Measurements from ENCODE around the gene SBF2. TPM values are rescaled to one million over a fixed set of nuclear protein-coding genes. Genes with fewer than 3 reads are reported as not detected.

SBF2 gene
- total RNA-seq, 1 donor from 2014 or later, result 12.0 TPM

GRCh38 chr11:10108915-10109680 lies 184.9 kb downstream of the SBF2 start:
- H3K4me1 Mint-ChIP-seq, result no peaks in the 10 kb centered on the region
- peaks cover 4% of the 10 kb centered on the region for H3K9me3 Mint-ChIP-seq
- no peak for TF ChIP-seq CTCF (IDR thresholded peaks at IDR 0.05)
- DNase-seq (no peak), ATAC-seq (ENCODE audit: low read depth) (no peak)
- intact Hi-C loops (cut with micrococcal nuclease), result no loop called here
- no peaks in the 10 kb centered on the region for H3K27me3 Mint-ChIP-seq
- no peak overlapping the region for H3K4me3 Mint-ChIP-seq
- POLR2A ChIA-PET, result no interaction called here
- CTCF ChIA-PET, result no interaction called here
- H3K36me3 Mint-ChIP-seq (ENCODE audit: low read depth), result peaks cover 2% of the 10 kb centered on the region
- no peak overlapping the region for H3K27ac Mint-ChIP-seq

- intact Hi-C loops (cut with micrococcal nuclease), result no loop called here
- POLR2A ChIA-PET, result no interaction called here
- Mint-ChIP-seq H3K27me3 (no peaks in the 10 kb centered on the region), H3K4me3 (no peak overlapping the region), H3K9me3 (peaks cover 3% of the 10 kb centered on the region), H3K27ac (no peak overlapping the region), H3K4me1 (no peaks in the 10 kb centered on the region), H3K36me3 (ENCODE audit: low read depth) (peaks cover 2% of the 10 kb centered on the region)
- TF ChIP-seq CTCF (IDR thresholded peaks at IDR 0.05), result no peak
- ATAC-seq (ENCODE audit: low read depth) (no peak), DNase-seq (no peak)
- CTCF ChIA-PET, result no interaction called here
Observed at GRCh38 chr11:10107497-10107896, 186.5 kb downstream of the SBF2 start.

GRCh38 chr11:10097615-10098014 lies 196.4 kb downstream of the SBF2 start:
- Mint-ChIP-seq H3K4me1 (no peaks in the 10 kb centered on the region), H3K36me3 (ENCODE audit: low read depth) (peaks cover 22% of the 10 kb centered on the region), H3K27ac (no peak overlapping the region), H3K27me3 (no peaks in the 10 kb centered on the region), H3K4me3 (no peak overlapping the region), H3K9me3 (peaks cover 20% of the 10 kb centered on the region)
- ChIA-PET CTCF (no interaction called here), POLR2A (no interaction called here)
- TF ChIP-seq CTCF (IDR thresholded peaks at IDR 0.05), result no peak
- intact Hi-C loops (cut with micrococcal nuclease), result no loop called here
- DNase-seq (no peak), ATAC-seq (ENCODE audit: low read depth) (no peak)

- intact Hi-C loops (cut with micrococcal nuclease), result no loop called here
- Mint-ChIP-seq H3K4me3 (no peak overlapping the region), H3K27ac (no peak overlapping the region), H3K36me3 (ENCODE audit: low read depth) (peaks cover 22% of the 10 kb centered on the region), H3K9me3 (peaks cover 20% of the 10 kb centered on the region), H3K27me3 (no peaks in the 10 kb centered on the region), H3K4me1 (no peaks in the 10 kb centered on the region)
- CTCF ChIA-PET, result no interaction called here
- ATAC-seq (ENCODE audit: low read depth) (no peak), DNase-seq (no peak)
- TF ChIP-seq CTCF (IDR thresholded peaks at IDR 0.05), result no peak
- POLR2A ChIA-PET, result no interaction called here
Observed at GRCh38 chr11:10096987-10097386, 197.0 kb downstream of the SBF2 start.

- intact Hi-C loops (cut with micrococcal nuclease), result no loop called here
- ChIA-PET CTCF (no interaction called here), POLR2A (no interaction called here)
- ATAC-seq (ENCODE audit: low read depth) (no peak), DNase-seq (no peak)
- Mint-ChIP-seq H3K9me3 (peaks cover 20% of the 10 kb centered on the region), H3K27me3 (no peaks in the 10 kb centered on the region), H3K4me1 (no peaks in the 10 kb centered on the region), H3K4me3 (no peak overlapping the region), H3K36me3 (ENCODE audit: low read depth) (peaks cover 16% of the 10 kb centered on the region), H3K27ac (no peak overlapping the region)
- TF ChIP-seq CTCF (IDR thresholded peaks at IDR 0.05), result no peak
Observed at GRCh38 chr11:10095412-10096208, 198.4 kb downstream of the SBF2 start.
